Epithelial cell of prostate (primary cell): Measurements from ENCODE around the gene GMIP.
A peak's percentile ranks its signal among the peaks of the same experiment; 100 is the strongest.

ENCODE experiments used
- DNase-seq: peaks from one replicate; pipeline ENCODE4 v3.0.0-alpha.2; 2011; ENCODE audit warnings: low read depth, low spot score
- H3K27ac ChIP-seq: fragments of 450-650 bp; 2 replicates; pipeline ENCODE4 v1.5.1; 2017; ENCODE audit warnings: mild to moderate bottlenecking

GMIP gene

DNA sequence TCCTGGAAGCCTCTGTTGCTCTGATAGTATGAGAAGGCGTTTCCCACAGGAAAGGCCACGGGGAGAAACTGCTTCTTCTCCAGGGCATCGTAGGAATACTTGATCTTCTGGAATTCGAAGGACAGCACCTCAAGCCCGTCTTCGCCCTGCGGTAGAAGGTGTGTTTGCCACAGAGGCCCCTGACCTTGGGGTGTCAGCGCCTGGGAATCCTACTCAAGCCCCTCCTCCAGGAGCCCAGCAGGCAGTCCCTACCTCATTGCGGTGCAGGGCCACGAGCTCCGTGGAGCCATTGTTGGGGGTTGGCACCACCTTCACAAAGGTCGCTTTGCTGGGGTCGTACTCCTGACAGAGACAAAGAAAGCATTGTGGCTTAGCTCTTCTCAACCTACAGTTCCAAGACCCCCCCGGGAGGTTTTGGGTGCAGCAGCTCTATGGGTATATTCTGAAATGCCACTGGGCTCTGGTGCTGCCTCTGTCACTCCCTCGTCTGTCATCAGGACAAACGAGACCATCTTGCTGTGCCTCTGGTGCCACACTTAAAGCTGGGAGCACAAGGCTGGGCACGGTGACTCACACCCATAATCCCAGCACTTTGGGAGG lies 16.3 kb upstream of the GMIP start:
- H3K27ac ChIP-seq = no peak overlapping the region
- no peak for DNase-seq

DNA sequence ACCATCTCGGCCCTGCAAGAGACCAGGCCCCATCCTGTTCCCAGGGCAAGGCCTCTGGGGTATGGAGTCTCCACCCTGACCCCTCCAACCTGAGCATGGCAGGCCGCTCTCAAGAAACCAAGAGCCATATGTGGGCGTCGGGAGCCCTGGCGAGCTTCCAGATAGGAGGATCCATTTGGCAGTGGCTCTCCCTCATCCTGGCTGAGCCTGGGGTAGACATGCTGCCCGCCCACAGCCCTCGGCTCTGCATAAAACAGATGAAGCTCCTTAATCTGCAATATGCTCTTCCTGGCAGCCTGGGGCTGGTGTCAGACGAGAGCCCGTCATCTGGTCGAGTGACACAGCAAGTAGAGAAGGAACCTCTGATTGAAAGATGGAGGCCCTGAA lies 13.9 kb upstream of the GMIP start:
- H3K27ac ChIP-seq = no peak overlapping the region
- DNase-seq = no peak

DNA sequence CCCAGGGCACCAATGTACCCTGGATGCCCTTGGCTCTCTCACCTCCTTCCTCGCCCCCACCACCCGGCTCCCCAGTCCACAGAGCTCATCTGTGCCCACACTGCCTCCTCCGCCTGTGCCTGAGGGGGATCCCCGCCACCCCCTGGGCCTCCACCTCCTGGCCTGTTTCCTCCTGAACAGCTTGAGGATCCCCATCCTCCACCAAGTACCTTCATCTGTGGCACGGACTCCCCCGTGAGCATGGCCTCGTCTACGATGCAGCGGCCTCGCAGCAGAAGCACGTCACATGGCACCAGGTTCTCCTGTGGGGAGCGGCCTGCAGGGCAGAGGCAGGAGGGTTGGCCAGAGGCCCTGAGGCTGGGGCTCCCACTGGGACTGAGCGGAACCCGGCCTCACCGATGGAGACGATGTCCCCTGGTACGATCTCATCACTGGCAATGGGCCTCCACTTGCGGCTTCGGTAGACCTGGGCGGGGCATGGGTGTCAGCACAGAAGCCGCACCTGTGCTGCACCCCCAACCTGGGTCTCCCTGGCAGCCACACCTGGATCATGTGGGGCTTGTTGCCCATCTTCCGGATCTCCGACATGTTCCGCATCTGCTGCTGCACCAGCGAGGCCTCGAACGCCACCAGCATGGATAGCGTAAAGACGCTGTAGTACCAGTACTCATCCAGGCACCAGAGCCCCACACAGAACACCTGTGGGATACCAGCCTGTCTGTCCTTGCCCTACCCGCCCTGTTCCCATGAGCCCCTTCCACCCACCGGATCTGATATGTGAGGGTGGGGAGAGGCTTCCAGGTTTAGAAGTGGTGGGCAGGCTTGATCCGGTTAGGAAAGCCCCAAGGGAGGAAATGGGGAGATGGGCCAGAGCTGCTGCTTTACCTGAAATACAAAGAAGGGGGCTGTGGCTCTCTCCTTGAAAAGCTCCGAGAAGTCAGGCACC lies 13.3 kb upstream of the GMIP start:
- no peak for DNase-seq
- no peak overlapping the region for H3K27ac ChIP-seq

DNA sequence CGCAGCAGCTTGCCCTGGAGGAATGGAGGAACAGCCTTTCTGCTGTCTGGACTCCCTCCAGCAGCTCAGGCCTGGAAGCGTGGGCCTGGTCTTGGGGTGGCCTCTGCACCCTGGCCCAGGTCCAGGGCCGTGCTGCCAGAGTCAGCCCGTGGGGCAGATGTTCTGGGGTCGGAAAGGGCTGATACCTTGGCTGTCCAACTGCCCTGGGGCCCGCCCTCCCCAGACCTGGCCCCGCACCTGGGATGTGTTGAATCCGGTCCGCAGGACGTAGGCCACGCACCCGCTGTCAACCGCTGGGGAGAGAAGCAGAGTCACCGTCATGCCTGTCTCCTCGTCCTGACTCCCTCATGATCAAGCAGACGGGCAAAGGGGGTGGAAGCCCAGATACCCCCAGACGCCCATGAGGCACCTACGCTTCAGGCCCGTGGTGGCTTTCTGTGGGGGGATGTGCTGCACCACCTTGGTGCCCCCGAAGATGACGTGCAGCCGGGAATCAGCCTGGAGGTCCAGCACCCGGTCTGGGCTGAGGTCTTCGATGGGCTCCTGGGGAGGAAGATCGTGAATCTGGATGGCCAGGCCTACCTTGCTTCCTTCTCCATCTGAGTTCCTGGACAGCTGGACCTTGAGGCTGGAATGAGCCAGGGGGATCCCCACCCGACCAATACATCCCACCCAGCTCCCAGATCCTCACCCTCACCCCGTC lies 12.3 kb upstream of the GMIP start:
- H3K27ac ChIP-seq = no peak overlapping the region

DNA sequence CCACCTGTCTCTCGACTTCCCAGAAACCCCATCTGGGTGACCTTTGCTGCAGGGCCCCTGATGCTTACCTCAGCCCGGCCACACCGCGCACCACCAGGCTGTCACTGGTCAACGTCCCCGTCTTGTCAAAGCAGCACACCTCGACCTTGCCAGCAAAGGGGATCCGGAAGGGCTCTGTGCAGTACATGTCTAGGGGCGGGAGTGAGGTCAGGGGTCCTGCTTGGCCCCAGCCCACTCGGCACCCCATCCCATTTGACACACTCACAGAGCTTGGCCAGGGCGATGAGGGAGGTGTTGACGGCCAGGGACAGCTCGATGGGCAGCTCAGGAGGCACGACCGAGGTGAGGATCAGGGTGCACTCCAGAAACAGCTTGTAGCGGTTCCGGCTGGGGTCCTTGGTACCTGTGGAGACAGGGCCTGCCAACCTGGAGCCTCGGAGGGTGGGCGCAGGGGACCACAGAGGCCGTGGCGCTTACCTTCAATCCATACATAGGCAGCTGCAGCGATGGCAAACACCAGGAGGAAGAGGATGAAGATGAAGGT lies 11.7 kb upstream of the GMIP start:
- DNase-seq = no peak

More for the DNA sequence above, 12.3 kb upstream of the GMIP start:
- no peak for DNase-seq

GRCh38 chr19:19654441-19654840 lies 11.0 kb upstream of the GMIP start:
- DNase-seq = no peak

More for the DNA sequence above, 11.7 kb upstream of the GMIP start:
- no peak overlapping the region for H3K27ac ChIP-seq

DNA sequence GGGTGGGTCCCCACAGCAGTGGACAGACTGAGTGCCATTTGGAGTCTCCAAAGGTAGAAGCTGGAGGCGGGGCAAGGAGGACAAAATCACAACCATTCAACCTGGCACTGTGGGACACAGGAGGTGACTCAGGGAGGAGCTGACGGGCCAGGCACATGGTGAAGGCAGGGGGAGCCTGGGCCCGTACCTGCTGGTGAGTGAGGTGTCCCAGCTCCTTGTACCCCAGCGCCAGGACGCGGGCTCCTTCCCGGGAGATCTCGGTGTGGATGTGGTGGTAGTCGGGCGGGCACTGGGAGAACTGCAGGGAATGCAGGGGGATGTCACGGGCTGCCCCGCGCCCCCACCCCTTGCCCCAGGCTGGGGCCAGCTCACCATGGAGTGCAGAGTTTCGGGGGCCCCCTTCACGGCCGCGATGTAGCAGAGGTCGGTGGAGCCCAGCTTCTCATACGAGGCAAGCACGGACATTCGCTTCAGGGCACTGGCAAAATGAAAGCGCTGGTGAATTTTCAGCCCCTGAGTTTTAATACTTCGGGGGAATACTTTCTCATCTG lies 10.2 kb upstream of the GMIP start:
- DNase-seq = no peak
- H3K27ac ChIP-seq = no peak overlapping the region

More at GRCh38 chr19:19654441-19654840, 11.0 kb upstream of the GMIP start:
- no peak overlapping the region for H3K27ac ChIP-seq

DNA sequence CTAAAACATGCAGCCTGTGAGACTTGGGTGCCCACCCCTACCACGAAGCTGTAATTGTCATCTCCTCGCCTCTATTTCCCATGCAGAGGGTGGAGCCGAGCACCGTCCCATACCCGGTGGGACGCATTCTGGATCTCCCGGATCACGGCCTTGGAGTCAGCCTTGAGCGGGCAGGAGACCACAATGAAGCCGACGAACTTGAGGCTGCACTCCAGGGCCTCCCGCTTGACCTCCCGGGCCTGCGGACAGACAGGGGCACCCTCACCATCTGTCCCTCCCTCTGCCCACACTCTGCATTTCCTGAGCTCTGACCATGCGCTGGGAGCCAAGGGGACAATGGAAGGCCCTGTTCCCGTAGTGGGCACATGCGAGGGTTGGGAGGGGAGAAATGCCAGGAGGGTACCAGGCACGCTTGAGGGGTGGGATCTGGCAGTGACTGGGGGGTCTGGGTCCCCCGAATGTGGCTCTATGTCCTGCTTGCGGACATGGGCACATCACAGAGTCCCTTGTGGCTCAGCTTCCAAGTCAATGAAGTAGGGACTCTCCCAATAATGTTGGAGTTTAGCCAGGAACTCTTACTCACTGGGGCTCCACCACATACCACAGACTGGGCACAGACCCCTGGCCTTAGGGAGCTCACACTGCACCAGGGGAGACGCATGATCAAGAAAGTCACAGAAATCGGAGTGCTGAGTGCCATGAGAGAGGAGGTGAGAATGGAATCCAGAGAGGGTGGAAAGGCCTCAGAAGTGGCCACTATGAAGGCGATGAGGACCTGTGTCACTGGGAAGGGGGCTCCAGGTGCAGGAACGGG lies 9.2 kb upstream of the GMIP start:
- H3K27ac ChIP-seq = no peak overlapping the region
- DNase-seq = no peak

DNA sequence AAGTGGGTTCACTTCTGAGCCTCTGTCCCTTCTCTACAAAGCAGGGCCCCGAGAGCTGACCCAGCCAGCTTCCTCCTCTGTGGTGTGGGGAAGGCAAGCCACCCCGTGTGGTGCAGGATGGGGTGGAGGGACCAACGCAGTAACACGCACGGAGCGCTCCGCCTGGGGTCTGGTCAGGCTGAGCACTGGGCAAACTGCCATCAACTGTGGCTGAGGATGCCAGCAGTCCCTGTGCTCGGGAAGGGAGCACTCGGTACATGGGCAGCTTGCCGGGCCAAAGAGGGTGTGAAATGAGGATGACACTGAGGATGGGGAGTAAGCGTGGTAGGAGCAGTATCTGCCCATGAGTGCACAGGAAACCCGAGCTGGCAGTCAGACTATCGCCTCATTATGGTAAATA lies 7.6 kb upstream of the GMIP start:
- no peak for DNase-seq
- no peak overlapping the region for H3K27ac ChIP-seq

- no peak overlapping the region for H3K27ac ChIP-seq
- no peak for DNase-seq
Measured at GRCh38 chr19:19650331-19650730, 6.9 kb upstream of the GMIP start.

DNA sequence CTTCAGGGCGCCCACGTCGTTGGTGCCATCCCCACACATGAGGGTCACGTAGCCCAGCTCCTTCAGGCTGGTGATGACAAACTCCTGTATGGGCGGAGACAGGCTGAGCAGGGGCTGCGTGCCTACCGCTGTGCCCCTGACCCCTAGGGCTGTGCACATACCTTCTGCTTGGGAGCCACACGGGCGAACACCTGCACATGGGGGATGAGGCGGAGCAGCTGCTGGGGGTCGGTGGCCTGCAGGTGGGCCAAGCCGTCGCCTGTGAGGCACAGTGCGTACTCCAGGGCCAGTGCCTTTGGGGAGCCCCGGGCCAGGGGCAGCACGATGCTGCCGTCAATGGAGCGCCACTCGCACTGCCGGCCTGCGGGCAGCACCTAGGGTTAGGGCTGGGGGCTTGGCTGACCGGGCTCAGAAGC lies 6.1 kb upstream of the GMIP start:
- no peak overlapping the region for H3K27ac ChIP-seq
- DNase-seq = no peak

- no peak overlapping the region for H3K27ac ChIP-seq
Measured at GRCh38 chr19:19649155-19649554, 5.7 kb upstream of the GMIP start.

GRCh38 chr19:19647037-19647835 lies 3.8 kb upstream of the GMIP start:
- no peak overlapping the region for H3K27ac ChIP-seq
- no peak for DNase-seq

More at GRCh38 chr19:19649155-19649554, 5.7 kb upstream of the GMIP start:
- DNase-seq = no peak

- H3K27ac ChIP-seq = no peak overlapping the region
- DNase-seq = no peak
Measured at GRCh38 chr19:19645233-19645870, 1.9 kb upstream of the GMIP start.

GRCh38 chr19:19644054-19644388 lies 564 bp upstream of the GMIP start:
- H3K27ac ChIP-seq = peak overlapping the region; percentile 59
- no peak for DNase-seq

DNA sequence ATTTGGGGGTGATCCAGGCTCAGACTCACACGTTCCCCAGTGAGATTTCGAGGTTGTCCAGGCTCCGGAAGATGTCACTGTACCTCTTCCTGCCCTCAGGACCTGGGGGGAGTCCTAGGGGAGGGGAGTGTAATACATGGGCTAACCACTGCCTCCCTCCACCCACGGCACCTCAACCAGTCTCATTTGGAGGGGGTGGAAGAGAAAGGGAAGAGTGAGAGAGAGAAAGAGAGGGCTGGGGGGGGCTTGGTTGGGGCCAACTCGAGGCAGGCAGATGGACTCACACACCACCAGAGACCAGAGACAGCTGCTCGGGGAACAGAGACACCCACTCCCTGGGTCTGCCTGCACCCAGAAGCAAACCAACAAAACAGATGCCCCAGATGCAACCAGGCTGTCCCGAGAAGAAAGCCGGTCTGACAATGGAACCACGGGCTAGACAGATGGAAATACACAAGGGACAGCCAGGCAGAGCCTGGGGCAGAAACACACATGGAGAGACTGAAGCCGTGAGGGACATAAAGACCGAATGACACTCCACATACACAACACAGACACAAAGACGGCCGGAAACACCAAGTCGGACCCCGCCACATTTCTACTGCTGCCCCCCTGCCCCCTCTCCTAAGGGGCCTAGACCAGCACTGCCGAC lies 825 bp downstream of the GMIP start:
- peak overlapping the region; percentile 59 for H3K27ac ChIP-seq
- DNase-seq = no peak

DNA sequence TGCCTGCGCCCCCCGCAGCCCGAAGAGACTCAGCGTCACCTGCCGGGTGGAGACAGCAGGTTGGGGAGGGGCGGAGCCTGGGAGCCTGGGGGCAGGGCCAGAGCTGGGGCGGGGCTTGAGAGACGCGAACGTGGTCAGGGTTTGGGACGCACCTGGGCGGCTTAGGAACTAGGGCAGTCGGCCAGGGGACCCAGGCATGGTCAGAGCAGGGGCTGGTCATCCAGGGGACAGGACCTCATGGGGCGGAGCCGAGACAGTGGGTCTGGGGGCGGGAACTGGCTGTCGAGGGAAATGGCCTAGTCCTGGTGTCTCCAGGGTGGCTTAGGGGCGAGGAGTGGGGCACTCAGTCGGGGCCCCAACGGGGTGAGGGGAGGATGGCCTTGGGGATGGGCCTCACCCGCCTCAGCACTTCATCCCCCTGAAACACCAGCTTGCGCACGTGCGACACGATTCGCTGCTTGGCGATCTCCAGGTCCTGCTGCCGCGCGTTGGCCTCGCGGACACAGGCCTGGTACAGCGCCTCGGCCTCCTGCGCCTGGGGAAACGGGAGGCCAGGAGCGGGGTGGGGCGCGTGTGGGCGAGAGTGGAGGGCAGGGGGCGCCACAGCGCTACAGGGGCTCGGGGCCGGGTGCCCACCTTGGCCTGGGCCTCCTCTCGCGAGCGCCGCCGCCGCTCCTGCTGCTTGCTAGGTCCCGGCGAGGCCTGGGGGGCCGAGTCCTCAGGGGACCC lies 5.8 kb downstream of the GMIP start:
- no peak overlapping the region for H3K27ac ChIP-seq
- no peak for DNase-seq
